ENCODE data around the gene BRD2. TPM values are rescaled to one million over a fixed set of nuclear protein-coding genes. Genes with fewer than 3 reads are reported as not detected.

BRD2 gene
- total RNA-seq, 1 donor from 2014 or later: 312 TPM

- no peak overlapping the region for H3K27ac Mint-ChIP-seq (ENCODE audit: unreplicated experiment)
These were observed 11.5 kb downstream of the BRD2 start for GRCh38 chr6:32979720-32980487.

GRCh38 chr6:32980488-32981038 lies 12.2 kb downstream of the BRD2 start:
- H3K4me3 Mint-ChIP-seq: peak overlapping the region; percentile 42

More at GRCh38 chr6:32979720-32980487, 11.5 kb downstream of the BRD2 start:
- DNase-seq (ENCODE audit: low read depth, low spot score): no peak
- Mint-ChIP-seq H3K9me3 (no peaks in the 10 kb centered on the region), H3K36me3 (ENCODE audit: low read depth) (peaks cover 49% of the 10 kb centered on the region), H3K4me3 (peak overlapping the region; percentile 98), H3K4me1 (peaks cover 48% of the 10 kb centered on the region), H3K27me3 (ENCODE audit: low read depth) (peaks cover 14% of the 10 kb centered on the region)
- no peak for TF ChIP-seq CTCF (conservative IDR thresholded peaks at IDR 0.05)

DNA sequence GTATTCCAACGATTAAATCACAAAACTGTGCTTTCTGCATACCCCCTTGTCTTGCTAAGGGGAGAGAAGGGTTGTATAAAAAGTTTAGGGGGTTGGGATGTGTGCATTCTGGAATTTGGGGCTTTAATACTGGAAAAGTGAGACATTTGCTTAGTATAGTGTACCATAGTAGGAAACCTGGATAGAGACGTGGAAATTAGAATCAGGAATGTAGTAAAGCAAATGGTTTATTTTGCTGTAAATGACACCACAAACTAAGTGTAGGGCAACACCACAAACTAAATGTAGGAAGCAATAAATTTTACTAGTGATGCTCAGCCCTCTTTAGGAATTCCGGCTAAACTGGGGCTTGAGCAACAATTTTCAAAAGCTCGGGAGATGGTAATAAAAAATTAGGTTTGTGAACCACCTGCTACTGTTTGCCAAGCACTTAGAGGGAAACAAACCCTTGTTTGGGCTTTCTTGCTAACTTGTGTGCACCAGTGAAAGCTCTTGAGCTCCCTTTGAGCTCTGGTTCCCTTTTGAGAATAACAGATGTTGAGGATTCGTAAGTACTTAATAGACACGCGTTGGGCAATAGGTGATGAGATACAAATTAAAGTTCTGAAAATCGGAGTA lies 13.8 kb downstream of the BRD2 start:
- Mint-ChIP-seq H3K36me3 (ENCODE audit: low read depth) (peaks cover 28% of the 10 kb centered on the region), H3K9me3 (no peaks in the 10 kb centered on the region), H3K4me1 (peaks cover 26% of the 10 kb centered on the region), H3K27ac (ENCODE audit: unreplicated experiment) (no peak overlapping the region), H3K27me3 (ENCODE audit: low read depth) (peaks cover 11% of the 10 kb centered on the region), H3K4me3 (peak overlapping the region; percentile 66)
- no peak for DNase-seq (ENCODE audit: low read depth, low spot score)
- no peak for TF ChIP-seq CTCF (conservative IDR thresholded peaks at IDR 0.05)

More at GRCh38 chr6:32980488-32981038, 12.2 kb downstream of the BRD2 start:
- peaks cover 41% of the 10 kb centered on the region for H3K4me1 Mint-ChIP-seq
- DNase-seq (ENCODE audit: low read depth, low spot score): no peak
- peaks cover 43% of the 10 kb centered on the region for H3K36me3 Mint-ChIP-seq (ENCODE audit: low read depth)
- no peak for TF ChIP-seq CTCF (conservative IDR thresholded peaks at IDR 0.05)
- peaks cover 10% of the 10 kb centered on the region for H3K27me3 Mint-ChIP-seq (ENCODE audit: low read depth)
- H3K9me3 Mint-ChIP-seq: no peaks in the 10 kb centered on the region
- H3K27ac Mint-ChIP-seq (ENCODE audit: unreplicated experiment): no peak overlapping the region

DNA sequence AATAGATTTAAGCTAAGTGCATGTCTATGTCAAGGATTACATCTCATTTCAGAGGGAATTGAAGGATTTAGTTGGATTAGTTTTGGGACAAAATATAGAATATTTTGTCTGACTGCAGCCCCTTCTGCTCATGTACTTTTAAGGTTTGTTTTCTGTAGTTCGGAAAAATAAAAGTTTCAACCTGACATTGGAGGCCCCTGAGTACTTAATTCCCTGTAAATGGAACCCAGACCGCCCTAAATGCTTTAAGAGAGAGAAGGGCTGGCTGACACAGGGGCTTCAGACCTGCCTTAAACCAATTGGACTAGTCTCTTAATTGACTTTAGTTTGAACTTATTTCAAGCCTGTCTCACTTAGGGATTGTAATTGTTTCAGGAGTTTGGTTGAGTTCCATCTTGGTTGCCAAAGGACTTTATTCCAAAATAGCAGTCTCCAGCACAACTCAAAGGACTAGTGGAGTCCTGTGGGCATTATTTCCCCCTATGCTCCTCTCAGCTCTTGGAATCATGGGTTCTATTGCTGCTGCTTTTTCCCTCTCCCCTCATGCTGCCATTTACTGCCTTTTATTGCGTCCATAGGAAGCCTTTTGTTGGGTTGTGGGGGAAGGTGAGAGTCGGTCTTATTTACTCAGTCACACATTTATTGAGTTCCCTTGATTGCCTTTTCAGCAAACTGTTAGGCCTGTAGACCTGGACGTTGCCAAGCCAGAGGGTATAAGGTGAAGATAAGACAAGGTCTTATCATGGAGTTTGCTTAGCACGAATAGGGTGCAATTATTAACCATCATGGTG lies 14.5 kb downstream of the BRD2 start:
- Mint-ChIP-seq H3K9me3 (no peaks in the 10 kb centered on the region), H3K27me3 (ENCODE audit: low read depth) (peaks cover 15% of the 10 kb centered on the region), H3K4me3 (peak overlapping the region; percentile 52), H3K27ac (ENCODE audit: unreplicated experiment) (no peak overlapping the region), H3K4me1 (peaks cover 19% of the 10 kb centered on the region), H3K36me3 (ENCODE audit: low read depth) (peaks cover 21% of the 10 kb centered on the region)
- TF ChIP-seq CTCF (conservative IDR thresholded peaks at IDR 0.05): no peak
- DNase-seq (ENCODE audit: low read depth, low spot score): no peak

DNA sequence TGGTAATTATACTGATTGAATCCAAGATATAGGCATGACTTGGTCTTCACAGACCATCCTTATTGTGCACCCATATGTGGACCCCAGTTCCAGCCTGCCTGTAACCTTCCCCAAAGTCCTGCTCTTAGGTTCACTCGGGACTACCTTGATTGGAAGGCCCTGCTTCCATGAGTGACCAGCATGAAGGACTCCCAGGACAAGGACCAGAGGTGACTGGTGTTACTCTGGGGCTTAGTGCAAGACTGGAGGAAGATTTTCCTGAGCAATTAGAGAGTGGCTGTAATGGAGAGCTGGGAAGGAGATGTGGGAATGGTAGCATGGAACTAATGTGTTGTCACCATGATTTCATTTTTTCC lies 15.1 kb downstream of the BRD2 start:
- Mint-ChIP-seq H3K9me3 (no peaks in the 10 kb centered on the region), H3K4me1 (peaks cover 13% of the 10 kb centered on the region), H3K27ac (ENCODE audit: unreplicated experiment) (no peak overlapping the region), H3K36me3 (ENCODE audit: low read depth) (peaks cover 18% of the 10 kb centered on the region), H3K4me3 (peak overlapping the region; percentile 25), H3K27me3 (ENCODE audit: low read depth) (peaks cover 20% of the 10 kb centered on the region)
- no peak for DNase-seq (ENCODE audit: low read depth, low spot score)
- TF ChIP-seq CTCF (conservative IDR thresholded peaks at IDR 0.05): no peak
